Measurements from ENCODE around the gene IFNAR2. TPM values are rescaled to one million over a fixed set of nuclear protein-coding genes. Genes with fewer than 3 reads are reported as not detected.
A peak's percentile ranks its signal among the peaks of the same experiment; 100 is the strongest.

Gene IFNAR2
- total and polyA plus RNA-seq, 12 donors: 3.3 to 29.7 (median 14.5) TPM

DNA sequence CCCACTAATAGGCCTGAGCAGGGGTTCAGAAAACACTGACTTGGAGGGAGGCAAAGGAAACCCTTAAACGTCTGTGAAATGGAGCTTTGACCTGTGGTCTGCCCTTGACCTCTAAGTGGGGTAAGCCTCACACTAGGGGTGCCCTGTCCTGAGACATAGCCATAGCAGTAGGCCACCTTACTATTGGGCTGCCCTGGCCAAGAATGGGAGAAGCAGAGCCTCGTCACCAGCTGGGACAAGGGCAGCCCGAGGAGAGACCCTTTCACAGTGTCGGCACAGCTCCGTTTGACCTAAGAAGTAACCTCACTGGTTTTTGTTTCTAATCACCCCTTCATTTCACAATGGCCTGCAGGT, 26.4 kb upstream of the IFNAR2 start:
- Histone ChIP-seq H3K4me3 (no peak overlapping the region), H3K4me1 (replicated peaks in 1 of 2) (peaks cover 3 to 8% of the 10 kb centered on the region in 2 donors), H3K36me3 (replicated peaks in 1 of 2) (no peaks in the 10 kb centered on the region), H3K27ac (peak overlapping the region in 1 of 5 donors; percentile 53), H3K9me3 (replicated peaks in 1 of 3) (no peaks in the 10 kb centered on the region), H3K27me3 (no peaks in the 10 kb centered on the region)
- TF ChIP-seq POLR2A (IDR thresholded peaks at IDR 0.05): no peak
- TF ChIP-seq, protein P1, sequence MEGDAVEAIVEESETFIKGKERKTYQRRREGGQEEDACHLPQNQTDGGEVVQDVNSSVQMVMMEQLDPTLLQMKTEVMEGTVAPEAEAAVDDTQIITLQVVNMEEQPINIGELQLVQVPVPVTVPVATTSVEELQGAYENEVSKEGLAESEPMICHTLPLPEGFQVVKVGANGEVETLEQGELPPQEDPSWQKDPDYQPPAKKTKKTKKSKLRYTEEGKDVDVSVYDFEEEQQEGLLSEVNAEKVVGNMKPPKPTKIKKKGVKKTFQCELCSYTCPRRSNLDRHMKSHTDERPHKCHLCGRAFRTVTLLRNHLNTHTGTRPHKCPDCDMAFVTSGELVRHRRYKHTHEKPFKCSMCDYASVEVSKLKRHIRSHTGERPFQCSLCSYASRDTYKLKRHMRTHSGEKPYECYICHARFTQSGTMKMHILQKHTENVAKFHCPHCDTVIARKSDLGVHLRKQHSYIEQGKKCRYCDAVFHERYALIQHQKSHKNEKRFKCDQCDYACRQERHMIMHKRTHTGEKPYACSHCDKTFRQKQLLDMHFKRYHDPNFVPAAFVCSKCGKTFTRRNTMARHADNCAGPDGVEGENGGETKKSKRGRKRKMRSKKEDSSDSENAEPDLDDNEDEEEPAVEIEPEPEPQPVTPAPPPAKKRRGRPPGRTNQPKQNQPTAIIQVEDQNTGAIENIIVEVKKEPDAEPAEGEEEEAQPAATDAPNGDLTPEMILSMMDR (IDR thresholded peaks at IDR 0.05): no peak
- WGBS, 4 donors: 63 to 77% (median 76%) methylated on average over 5 of the region's 5 CpGs
- peak in 2 of 7 donors; percentile 8 to 31 for DNase-seq
- intact Hi-C loops (cut with DNase I): loop anchor here (5.0 to 10.0 kb wide), 3 partner anchors 169 to 401 kb away; no protein-coding TSS in a partner anchor

DNA sequence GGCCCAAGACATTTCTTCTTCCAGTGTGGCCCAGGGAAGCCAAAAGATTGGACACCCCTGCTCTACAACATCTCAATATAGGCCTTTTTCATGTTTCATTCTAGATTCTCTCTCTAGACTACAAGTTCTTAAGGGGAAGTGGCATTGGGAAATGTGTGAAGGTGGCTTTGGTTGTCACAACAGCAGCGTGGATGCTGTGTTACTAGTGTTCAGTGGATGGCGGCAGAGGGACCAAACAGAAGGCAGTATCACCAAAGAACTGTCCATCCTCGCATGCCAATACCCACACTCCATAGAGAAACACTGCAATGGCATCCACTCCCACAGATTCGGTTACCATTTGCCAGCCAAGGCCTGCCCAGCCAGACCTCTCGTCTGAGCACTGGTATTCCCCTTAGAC, 24.3 kb upstream of the IFNAR2 start:
- H3K36me3 ChIP-seq (replicated peaks in 1 of 2): no peaks in the 10 kb centered on the region
- H3K27ac ChIP-seq: peak overlapping the region in 1 of 5 donors; percentile 20
- H3K4me3 ChIP-seq: no peak overlapping the region
- TF ChIP-seq, protein P1 (IDR thresholded peaks at IDR 0.05): no peak
- 74 to 91% (median 82%) methylated on average over 5 of the region's 5 CpGs for WGBS, 4 donors
- intact Hi-C loops (cut with DNase I): loop anchor here (10.0 kb wide), 2 partner anchors 169 to 399 kb away; no protein-coding TSS in a partner anchor
- peak in 2 of 7 donors; percentile 9 to 50 for DNase-seq
- no peaks in the 10 kb centered on the region for H3K4me1 ChIP-seq (replicated peaks in 1 of 2)
- no peaks in the 10 kb centered on the region for H3K9me3 ChIP-seq (replicated peaks in 1 of 3)
- no peaks in the 10 kb centered on the region for H3K27me3 ChIP-seq

GRCh38 chr21:33206771-33207281, 22.9 kb upstream of the IFNAR2 start:
- H3K36me3 ChIP-seq (replicated peaks in 1 of 2): no peaks in the 10 kb centered on the region
- intact Hi-C loops (cut with DNase I): loop anchor here (10.0 kb wide), 2 partner anchors 168 to 398 kb away; no protein-coding TSS in a partner anchor

DNA sequence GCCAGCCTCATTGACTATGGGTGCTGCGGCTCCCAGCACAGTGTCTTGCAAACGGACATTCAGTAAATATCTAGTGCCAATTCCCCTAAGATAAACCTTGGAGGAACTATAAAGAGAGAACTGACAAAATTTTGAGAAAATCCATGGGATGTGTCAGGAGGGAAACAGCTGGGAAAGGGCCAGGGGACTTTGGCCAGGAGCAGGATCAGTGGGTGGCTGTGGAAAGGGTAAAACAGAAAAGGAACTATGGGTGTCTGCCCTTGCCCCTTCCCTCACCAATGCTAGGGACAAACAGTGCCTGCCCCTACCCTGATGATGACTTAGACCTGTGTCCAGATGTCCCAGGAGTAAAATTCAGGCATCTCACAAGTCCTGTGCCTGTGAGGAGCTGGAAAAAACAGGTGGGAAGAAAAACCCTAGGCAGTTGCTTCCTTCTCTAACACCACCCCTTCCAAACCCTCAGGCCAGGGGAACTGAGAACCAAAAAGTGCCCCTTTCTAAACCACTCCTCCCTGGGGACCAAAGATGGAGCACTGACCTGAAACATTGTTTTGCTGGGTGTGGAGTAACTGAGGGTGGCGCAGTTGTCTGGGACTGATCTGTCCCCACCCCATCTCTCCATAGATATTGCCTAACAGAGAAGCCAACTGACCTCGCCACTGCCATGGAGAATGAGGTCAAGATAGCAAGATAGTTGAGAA, 22.1 kb upstream of the IFNAR2 start:
- Histone ChIP-seq H3K4me1 (replicated peaks in 1 of 2) (peaks cover 8% of the 10 kb centered on the region in 2 donors), H3K27ac (peak overlapping the region in 1 of 5 donors; percentile 20), H3K4me3 (no peak overlapping the region), H3K9me3 (replicated peaks in 1 of 3) (no peaks in the 10 kb centered on the region), H3K27me3 (no peaks in the 10 kb centered on the region), H3K36me3 (replicated peaks in 1 of 2) (no peaks in the 10 kb centered on the region)
- peak in 1 of 7 donors; percentile 7 for DNase-seq
- intact Hi-C loops (cut with DNase I): loop anchor here (10.0 kb wide), 2 partner anchors 167 to 397 kb away; no protein-coding TSS in a partner anchor
- TF ChIP-seq, protein P1 (IDR thresholded peaks at IDR 0.05): no peak
- no peak for TF ChIP-seq POLR2A (IDR thresholded peaks at IDR 0.05)
- 67 to 85% (median 82%) methylated on average over 4 of the region's 4 CpGs for WGBS, 4 donors

More at GRCh38 chr21:33206771-33207281, 22.9 kb upstream of the IFNAR2 start:
- Histone ChIP-seq H3K27ac (peak overlapping the region in 1 of 5 donors; percentile 20), H3K4me3 (no peak overlapping the region), H3K9me3 (replicated peaks in 1 of 3) (no peaks in the 10 kb centered on the region), H3K27me3 (no peaks in the 10 kb centered on the region), H3K4me1 (replicated peaks in 1 of 2) (peaks cover 2 to 5% of the 10 kb centered on the region in 2 donors)
- WGBS, 4 donors: 66 to 78% (median 75%) methylated on average over 10 of the region's 10 CpGs
- peak in 5 of 7 donors; percentile 14 to 61 (median 36) for DNase-seq
- TF ChIP-seq POLR2A (IDR thresholded peaks at IDR 0.05): no peak
- TF ChIP-seq, protein P1 (IDR thresholded peaks at IDR 0.05): no peak

Measured in adrenal gland (tissue), 12 donors.